Activated CD8-positive, alpha-beta memory T cell treated with anti-CD3 and anti-CD28 coated beads for 48 hours (primary cell): ENCODE data around the gene DDX10.

Experiments used
- DNase-seq, 3 experiments: peaks; one replicate each; pipeline ENCODE4 v3.0.0-alpha.2; 2020; ENCODE audit warnings: low read depth in 2 of 3, low spot score in 2 of 3

Gene DDX10

DNA sequence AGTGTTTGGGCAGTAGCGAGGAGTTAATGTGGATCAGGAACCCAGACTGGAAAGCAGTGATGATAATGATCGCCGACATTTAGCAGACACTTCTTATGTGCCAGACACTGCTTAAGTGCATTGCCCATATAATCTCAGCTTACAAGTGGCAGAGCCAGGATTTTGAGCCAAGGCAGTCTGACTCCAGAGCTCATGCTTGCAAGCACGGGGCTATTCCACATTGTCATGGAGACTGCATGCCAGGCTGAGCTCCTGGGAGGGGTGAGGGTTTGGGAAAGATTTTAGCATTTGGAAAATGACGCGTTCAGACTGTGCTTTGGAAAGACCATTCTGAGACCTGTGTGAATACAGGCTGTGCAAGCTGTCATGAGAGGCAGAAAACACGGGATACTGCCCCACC lies 302.7 kb downstream of the DDX10 start:
- no peak for DNase-seq

DNA sequence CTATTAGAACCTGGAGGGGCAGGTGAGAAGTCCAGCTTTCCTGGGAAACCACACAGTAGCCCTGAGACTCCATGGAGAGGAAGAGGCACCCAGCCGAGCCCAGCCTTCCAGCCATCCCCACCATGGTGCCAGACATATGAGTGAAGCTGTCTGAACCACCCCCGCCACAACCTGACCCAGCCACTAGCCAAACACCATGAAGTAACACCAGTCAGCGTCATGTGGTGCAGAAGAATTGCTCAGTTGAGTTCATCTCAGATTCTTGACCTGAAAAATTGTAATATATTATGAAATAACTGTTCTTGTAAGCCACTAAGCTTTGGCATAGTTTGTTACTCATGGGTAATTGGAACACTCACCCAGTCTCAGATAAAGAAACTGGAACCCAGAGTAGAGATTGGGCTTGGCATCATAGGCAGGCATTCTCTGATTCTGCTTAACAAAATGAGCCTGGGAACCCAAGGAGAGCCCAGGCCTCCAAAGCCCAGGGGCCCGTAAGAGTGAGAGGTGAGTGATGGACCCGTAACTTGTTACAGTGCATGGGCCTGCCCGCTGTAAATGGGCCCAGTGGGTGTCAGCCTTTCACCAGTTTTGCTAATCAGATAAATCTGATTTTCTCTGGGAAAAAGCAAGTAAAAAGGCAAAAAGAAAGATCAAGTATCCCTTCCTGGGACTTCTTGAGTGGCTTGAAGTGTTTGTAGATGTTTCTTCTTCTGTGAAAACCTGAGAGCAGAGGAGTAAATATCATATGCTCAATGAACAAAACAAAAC lies 305.5 kb downstream of the DDX10 start:
- DNase-seq: no peak

DNA sequence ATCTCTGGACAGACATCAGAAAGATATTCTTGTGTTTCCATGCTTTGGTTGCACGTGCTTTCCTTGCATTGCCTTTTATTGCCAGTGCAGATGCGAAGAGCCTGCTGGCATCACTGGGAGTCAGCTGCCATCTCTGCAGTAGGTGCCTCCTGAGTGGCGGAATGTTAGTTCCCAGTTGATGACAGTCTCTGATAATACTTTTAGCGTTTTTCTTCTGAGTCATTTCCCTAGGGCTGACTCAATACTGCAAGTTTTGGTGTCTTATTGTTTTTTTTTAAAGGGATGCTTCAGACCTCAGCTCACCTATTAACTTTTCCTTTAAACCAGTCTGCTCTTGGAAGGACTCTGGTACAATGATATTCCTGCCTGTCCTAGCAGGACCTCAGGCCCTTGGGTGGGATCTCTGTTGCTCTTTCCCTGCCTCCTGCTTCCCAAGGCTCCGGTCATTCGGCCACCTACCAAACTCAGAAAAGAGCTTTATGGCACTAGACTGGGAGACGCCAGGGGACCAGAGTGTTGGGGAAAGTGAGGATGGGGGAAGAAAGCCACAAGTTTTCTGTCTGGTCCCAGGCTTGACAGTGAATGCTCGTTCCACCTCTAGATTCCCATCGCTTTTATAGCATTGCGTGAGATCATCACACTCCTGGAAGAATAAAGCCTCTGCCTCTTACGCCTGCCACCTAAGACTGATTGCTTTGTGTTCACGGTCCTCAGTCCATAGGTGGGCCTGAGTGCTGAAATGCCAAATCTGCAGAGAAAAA lies 308.7 kb downstream of the DDX10 start:
- no peak for DNase-seq

DNA sequence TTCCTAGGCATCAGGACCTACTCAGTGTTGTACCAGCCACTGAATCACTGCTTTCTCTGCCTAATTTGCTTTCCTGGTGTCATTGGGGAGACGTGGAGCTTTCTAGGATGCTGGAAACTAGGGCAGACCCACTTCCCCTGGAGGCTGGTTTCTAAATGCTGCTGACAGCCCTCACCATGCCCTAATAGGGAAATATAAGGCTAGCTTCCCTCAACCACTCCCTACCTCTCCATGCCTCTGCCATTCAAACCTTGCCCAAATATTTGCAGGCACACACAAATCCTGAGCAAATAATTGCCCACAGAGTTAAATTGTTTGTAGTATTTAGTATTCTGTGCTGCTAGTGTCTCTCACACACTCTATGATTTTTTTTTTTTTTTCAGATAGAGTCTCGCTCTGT lies 310.2 kb downstream of the DDX10 start:
- DNase-seq: no peak

DNA sequence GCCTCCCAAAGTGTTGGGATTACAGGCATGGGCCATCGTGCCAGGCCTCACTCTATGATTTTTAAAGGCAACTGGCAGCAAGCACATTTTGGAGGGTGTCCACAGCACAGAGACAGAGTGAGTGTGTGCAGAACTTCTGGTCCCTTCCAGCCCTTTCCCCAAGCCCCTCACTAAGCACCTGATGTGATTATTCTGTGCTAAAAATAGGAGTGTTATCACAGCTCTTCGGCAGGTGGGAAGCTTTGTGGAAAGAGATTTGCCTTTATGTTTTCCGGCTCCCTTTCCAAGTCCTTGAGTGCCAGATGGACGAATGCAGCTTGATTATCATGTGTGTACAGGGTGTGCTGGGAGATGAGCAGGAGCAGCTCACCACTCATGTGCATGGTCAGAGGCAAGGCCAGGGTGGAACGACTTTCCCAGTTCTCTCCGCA lies 310.8 kb downstream of the DDX10 start:
- DNase-seq: no peak

DNA sequence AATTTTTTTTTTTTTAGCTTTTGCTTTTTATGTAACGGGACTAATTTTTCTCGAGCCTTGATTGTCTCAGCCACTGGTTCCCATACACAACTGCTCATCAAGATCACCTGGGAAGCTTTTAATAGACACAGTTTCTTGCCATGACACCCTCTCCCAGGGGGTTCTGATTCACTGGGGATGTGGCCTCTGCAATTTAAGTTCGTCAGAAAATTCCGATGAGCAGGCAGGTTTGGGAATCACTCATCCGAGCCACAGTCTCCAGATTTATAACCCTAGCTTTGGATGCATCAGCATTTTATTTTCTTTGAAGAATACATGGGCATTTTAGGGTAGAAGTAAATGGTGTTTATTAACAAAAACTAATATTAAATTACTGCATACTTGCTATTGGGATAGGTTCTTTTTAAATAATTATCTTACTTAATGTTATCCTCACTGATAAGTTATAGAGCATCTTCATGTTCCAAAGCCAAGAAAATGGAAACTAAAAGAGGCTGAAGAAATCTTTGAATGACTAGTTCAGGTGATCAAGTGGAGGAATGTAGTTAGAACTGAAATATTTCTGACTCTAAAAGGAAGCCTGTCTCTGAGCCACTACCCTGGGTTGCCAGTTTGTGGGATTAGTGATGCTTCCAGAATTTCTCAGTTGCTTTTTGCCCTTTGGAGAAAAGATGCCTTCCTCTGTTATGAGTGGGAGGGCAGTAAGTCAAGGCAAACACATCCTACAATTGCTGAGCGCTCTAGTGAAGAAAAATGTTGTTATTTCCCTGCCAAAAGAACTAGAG lies 319.0 kb downstream of the DDX10 start:
- DNase-seq: no peak

DNA sequence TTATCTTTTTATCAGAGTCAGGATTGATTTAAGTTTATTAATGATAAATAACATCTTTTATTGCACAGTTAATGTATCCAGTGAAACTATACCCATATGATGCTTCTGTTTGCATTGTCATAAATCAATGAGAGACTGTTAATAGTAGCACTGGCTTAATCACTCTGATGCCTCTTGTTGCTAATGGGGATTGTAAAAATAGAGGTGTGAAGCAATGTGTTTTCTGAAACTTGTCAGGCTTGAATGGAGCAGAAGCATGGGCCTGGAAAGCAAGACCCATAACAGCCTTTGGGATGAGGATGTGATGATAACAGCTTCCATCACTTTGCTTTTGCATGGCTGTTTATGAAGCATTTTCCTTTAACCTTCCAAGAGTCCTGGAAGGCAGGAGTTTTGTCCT lies 319.7 kb downstream of the DDX10 start:
- no peak for DNase-seq

DNA sequence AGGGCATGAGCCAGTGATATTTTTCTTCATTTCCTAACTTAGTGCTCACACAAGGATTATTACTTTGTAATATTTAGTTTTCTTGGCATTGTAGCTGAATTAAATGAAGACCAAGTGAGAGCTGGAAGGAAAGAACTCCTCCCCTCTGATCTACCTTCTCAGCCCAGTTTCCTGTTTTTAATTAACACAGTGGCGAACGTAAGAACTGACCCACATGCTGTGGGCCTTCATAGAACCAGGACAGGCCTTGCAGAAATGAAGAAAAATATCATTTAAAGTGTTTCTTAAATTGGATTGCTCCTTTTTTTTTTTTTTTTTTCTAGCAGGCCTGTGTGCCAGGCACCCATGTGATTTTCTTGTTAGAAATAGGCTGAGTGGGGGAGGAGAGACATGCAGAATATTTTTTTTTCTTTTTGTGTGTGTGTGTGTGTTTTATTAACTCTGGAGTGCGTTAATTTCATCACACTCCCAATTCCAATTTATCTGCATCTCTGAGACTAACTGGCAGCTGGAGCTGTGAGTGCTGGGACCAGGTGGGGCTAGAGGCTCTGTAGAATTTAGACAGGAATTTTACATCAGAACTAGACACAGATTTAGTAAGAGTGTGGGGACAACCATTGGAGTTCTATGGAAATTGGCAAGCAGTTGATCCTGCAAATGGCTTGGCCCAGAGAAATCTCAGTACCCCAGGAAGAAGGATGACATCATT lies 320.5 kb downstream of the DDX10 start:
- DNase-seq: no peak

DNA sequence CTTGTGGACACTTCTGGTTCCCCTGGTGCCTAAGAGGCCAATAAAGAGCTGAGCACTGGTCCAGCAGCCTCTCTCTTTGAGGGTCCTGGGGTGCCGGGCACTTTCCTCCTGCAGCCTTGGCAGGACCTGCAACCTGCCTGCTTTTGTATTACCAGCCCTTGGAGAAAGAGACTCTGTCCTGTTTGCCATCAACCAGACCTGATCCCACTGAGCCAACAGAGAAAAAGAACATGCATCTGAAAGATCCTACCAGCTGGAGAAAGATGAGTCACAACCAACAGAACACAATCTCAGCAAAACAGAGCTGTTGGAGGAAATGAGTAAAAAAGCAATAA lies 321.0 kb downstream of the DDX10 start:
- DNase-seq: no peak
